ENCODE measurements around the gene IGSF23.

- TF ChIP-seq EZH2 (IDR thresholded peaks at IDR 0.05; ENCODE audit: borderline replicate concordance, low read depth, low read length, poor library complexity, severe bottlenecking) (no peak), CTCF (conservative IDR thresholded peaks at IDR 0.05; ENCODE audit: low read depth, low read length) (no peak)
Observed at GRCh38 chr19:44642377-44642776, 29.0 kb downstream of the IGSF23 start.
